CD4-positive, alpha-beta T cell treated with Interleukin-15 for 4 hours (primary cell): ENCODE results near the gene RPS19BP1.

Source experiments
- DNase-seq: peaks from one replicate; pipeline ENCODE4 v3.0.0-alpha.2; 2020; ENCODE audit warnings: low spot score

RPS19BP1 gene

DNA sequence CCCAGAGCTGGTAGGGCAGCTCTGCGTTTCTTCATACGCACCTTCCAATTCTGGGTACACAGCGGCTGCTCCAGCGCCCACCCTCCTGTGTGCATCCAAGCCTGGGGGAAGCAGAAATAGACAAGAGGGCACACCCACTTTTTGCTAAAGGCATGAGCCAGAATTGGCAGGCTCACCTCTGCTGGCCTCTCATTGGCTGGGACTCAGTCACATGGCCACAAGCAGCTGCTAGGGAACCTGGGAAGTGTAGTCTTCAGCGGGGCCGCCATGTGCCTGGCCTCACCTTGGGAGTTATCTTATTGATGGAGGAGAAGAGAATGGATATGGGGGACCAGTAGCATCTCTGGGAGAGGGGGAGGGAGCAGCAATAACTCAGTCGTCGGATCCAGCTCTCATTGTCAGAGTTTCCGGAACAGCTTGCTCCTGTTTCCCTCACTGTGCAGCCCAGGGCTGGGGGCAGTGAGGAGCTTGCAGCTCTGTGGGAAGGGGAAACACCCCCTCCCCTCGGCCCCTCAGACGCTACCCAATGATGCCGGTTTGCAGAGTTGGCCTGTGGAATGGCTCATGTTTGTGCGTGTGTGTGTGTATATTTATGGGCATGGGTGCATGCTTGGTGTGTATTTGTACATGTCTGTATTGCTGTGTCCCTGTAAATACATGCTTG lies 42.3 kb downstream of the RPS19BP1 start:
- DNase-seq = peak; percentile 87

DNA sequence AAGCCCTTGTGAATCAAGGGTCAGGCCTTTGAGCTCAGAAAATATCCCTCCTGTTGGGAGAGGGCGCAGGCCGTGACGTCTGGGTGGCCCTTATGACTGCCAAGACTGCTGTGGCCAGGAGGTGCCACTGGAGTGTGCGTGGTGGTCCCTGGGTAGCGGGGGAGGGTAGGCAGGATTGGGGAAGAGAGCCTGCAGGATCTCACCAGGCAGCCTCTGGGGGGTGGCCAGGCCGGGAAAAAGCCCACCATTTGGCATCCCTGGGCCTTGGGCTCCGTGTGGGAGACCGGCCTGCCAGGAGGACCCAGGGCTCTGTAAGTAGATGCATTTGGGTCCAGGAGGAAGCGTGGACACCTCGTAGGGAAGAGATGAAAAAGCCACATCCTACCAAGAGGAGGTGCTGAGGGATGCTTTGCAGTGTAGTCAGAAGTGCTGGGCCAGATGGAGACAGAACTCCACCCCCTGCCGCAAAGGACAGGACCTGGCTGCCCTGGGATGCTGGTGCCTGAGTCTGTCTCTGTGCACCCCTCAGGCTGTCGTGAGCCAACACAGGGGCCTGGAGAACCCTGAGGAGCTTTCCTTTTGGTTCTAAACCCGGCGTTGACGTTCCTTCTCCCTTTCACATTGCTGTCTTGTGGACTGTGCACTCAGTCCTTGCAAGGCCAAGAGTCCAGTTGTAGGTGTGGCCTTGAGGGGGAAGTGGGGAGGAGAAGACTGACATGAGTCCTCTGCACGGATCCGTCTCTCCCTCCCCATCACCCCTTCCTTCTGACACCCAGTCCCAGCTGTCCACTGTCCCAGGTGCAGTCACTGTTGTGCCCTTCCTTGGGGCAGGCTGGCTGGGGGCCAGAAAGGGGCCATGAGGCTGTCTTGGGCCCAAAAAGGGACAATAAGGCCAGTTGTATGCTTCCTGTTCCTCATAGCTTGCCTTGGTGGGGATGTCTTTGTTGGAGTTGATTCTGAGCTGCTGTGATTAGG lies 43.2 kb downstream of the RPS19BP1 start:
- no peak for DNase-seq

DNA sequence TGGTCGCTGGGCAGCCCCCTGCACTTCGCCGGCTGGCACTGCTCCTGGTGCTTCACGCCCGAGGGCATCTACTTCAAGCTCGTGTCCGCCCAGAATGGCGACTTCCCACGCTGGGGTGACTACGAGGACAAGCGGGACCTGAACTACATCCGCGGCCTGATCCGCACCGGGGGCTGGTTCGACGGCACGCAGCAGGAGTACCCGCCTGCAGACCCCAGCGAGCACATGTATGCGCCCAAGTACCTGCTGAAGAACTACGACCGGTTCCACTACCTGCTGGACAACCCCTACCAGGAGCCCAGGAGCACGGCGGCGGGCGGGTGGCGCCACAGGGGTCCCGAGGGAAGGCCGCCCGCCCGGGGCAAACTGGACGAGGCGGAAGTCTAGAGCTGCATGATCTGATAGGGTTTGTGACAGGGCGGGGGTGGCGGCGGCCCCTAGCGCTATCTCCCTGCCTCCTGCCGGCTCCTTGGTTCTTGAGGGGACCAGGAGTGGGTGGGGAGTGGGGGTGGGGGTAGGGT lies 43.9 kb downstream of the RPS19BP1 start:
- DNase-seq = no peak

DNA sequence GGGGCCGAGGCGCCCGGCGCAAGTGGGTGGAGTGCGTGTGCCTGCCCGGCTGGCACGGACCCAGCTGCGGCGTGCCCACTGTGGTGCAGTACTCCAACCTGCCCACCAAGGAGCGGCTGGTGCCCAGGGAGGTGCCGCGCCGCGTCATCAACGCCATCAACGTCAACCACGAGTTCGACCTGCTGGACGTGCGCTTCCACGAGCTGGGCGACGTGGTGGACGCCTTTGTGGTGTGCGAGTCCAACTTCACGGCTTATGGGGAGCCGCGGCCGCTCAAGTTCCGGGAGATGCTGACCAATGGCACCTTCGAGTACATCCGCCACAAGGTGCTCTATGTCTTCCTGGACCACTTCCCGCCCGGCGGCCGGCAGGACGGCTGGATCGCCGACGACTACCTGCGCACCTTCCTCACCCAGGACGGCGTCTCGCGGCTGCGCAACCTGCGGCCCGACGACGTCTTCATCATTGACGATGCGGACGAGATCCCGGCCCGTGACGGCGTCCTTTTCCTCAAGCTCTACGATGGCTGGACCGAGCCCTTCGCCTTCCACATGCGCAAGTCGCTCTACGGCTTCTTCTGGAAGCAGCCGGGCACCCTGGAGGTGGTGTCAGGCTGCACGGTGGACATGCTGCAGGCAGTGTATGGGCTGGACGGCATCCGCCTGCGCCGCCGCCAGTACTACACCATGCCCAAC lies 44.6 kb downstream of the RPS19BP1 start:
- DNase-seq = no peak

DNA sequence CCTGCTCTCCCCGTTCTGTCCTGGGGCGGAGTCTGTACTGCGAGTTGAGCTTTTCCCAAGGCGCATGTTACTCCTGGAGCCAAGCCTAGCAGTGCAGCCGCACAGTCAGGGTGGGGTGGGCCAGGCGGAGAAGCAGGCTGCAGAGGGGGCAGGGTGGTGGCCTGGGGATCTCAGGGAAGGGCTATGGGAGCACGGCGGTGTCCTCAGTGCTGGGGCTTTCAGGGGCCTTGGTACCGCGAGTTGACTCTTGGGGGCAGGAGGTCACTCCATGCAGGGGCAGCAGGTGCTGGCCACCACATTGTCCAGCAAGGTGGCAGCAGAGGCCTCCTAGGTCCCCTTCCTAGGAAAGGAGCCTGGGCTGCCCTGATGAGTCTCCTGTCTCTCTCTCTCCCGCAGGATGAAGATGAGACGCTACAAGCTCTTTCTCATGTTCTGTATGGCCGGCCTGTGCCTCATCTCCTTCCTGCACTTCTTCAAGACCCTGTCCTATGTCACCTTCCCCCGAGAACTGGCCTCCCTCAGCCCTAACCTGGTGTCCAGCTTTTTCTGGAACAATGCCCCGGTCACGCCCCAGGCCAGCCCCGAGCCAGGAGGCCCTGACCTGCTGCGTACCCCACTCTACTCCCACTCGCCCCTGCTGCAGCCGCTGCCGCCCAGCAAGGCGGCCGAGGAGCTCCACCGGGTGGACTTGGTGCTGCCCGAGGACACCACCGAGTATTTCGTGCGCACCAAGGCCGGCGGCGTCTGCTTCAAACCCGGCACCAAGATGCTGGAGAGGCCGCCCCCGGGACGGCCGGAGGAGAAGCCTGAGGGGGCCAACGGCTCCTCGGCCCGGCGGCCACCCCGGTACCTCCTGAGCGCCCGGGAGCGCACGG lies 45.4 kb downstream of the RPS19BP1 start:
- DNase-seq = no peak

DNA sequence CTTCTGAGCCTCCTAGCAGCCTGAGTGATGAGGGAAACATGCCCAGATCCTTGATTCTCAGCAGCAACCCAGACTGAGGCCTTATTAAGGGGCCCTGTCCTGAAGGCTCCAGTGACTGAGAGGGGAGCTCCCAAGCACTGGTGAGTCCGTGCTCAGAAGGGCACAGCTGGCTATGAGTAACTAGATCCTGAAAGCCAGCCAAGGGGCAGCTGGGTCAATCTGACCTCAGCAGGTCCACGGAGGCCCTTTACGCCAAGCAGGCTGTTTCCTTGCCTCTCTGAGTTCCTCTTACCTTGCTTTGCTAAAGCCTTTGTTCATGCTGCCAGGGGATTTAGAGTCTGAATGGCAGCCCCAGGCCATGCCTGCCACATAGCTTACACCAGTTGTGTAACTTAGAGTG lies 49.8 kb downstream of the RPS19BP1 start:
- DNase-seq = no peak

DNA sequence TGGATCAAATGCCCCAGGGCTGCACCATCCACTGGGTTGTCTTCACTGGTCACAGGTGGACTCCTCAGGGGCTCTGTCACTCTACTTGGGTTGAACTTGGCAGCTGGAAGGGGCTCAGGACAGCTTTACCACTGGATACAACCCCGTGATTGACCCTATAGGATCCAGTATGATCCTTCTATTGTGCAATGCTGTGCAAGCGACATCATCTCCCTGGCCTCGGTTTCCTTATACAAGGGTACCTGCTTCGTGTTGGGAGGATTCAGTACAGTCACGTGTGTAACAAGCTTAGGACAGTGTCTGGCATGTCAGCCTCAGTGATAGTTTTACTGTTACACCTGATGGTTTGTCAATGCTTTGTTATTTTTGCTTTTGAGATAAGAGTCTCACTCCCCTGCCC lies 51.0 kb downstream of the RPS19BP1 start:
- DNase-seq = no peak

DNA sequence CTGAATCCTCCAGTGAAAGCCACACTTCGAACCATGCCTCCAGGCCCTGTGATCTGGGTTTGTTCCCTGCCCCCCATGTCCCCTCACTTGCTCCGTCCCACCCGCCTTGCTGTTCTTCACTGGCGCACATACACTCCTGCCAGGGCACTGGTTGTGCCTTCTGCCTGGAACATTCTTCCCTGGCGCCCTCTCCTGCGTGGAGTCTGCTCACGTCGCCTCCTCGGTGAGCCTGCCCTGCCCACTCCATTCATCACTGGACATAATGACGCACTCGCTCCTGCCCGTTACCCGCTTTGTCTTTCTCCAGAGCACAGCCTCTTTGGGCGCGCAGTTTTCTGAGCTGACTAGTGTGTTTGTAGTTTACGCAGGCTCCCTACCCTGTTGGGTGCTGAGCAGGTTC lies 51.5 kb downstream of the RPS19BP1 start:
- no peak for DNase-seq

DNA sequence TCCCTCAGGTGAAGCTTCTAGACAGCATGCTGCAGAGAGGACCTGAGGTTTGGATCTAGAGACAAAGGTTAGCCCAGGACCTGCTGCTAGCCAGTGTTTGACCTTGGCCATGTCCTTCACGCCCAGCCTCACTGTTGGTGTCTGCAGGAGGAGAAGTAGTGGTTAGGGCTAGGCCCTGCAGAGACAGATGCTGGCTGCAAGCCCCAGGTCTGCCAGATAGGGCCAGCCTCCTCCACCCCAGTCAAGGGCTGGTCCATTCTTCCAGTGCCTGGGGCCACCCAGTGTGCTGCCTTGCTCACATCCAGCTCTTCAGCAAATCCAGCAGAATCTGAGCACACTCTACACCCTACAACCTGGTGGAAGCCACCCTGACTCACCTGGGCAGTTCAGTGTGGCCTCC lies 52.0 kb downstream of the RPS19BP1 start:
- DNase-seq = no peak

DNA sequence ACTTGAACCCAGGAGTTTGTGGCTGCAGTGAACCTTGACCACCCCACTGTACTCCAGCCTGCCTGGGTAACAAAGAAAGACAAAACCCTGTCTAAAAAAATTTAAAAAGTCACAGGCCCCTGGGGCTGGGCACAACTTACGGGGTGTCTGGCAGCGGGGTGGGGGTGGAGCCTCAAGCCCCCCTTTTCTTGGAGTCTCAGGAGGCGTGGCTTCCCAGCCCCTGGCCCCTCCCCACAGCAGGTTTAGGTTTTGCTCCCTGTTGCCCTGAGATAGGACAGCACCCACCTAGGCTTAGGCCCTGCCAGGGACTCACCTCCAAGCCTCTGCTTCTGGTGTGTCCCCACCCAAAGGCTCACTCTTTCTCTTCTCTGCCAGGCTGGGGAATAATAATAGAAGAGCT lies 53.3 kb downstream of the RPS19BP1 start:
- DNase-seq = no peak
